Measurements from ENCODE around the gene ENTPD3. TPM values are rescaled to one million over a fixed set of nuclear protein-coding genes. Genes with fewer than 3 reads are reported as not detected.
A peak's percentile ranks its signal among the peaks of the same experiment; 100 is the strongest.

Gene ENTPD3, protein sequence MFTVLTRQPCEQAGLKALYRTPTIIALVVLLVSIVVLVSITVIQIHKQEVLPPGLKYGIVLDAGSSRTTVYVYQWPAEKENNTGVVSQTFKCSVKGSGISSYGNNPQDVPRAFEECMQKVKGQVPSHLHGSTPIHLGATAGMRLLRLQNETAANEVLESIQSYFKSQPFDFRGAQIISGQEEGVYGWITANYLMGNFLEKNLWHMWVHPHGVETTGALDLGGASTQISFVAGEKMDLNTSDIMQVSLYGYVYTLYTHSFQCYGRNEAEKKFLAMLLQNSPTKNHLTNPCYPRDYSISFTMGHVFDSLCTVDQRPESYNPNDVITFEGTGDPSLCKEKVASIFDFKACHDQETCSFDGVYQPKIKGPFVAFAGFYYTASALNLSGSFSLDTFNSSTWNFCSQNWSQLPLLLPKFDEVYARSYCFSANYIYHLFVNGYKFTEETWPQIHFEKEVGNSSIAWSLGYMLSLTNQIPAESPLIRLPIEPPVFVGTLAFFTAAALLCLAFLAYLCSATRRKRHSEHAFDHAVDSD
- total RNA-seq = 1 to 10 TPM in 2 of 8 experiments, under 1 TPM in 6; 0.05 to 3.0 (median 0.36) TPM

DNA sequence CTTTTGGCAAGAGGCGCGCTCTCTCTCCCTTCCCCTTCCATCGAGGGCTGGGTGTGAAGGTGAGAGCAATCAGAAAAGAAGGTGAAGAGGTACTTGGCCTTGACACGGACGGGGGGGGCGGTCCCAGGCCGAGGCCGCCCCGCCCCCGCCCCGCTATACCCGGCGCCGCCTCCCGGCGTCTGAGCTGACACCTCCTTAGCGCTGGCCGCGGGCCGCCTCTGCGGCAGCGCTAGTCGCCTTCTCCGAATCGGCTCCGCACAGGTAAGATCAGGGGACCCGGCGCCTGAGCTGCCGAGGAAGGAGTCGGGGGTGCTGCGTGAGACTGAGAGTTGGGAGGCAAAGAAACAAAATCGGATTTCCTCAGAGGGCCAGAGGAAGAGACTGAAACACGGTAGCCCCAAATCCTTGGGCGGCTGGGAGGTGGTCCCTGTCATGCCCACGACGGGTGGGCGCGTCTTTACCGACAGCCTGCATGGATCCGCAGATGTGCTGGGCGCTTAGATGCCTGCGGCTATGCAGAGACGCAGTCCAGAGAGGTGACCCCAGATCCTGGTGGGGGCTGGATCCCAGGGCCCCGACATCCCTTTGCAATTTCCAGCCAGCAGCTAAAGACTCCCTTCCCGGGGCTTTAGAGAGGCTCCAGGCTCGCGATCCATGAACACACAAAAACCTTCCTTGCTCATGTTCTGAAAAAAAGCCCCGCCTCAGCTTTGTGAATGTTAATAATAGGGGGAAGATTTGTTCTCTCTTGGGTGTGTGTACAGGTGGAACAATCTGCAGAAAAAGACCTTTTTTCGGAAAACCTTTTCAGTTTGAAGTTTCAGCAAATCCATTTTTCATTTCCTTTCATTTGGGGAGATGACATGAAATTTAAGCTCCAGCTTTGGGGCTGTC is at the start of gene ENTPD3:
TSS of gene ENTPD3 (plus strand) at position 184 of the 894 bp plus-strand sequence. CDS start 874 bp downstream, outside the sequence.
- no peaks in the 10 kb centered on the region for H3K4me1 ChIP-seq (replicated peaks in 1 of 2)
- 0 to 37% (median 11%) methylated on average over 1 to 15 of the region's 49 CpGs for WGBS, 10 experiments

DNA sequence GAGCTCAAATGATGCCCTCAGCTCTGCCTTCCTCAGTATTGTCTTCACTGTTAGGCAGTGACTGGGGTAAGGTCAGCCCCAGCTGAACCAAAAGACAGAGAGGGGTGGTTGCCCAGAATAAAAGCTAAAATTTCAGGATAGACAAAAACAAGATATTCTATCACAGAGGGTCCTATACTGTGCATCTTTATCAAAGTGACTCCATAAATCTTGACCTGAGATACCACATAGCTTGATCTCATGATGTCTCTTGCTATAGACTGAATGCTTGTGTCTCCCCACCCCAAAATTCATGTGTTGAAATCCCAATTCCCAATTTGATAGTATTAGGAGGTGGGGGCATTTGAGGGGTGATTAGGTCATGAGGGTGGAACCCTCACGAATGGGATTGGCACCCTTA is 47.1 kb upstream of the ENTPD3 start:
- H3K4me1 ChIP-seq (replicated peaks in 1 of 2) = no peaks in the 10 kb centered on the region
- 60 to 100% (median 67%) methylated on average over 1 of the region's 1 CpG; no CpG with 5 or more reads in 7 of the 10 experiments for WGBS, 10 experiments
- H3K4me3 ChIP-seq = no peak overlapping the region
- no peak for ATAC-seq (replicated peaks in 6 of 8)
- H3K27ac ChIP-seq = no peak overlapping the region
- in situ Hi-C loops (cut with MboI; ENCODE audit: low pct_unique_long_range_greater_than_20kb in 2 of 9, low sequenced_read_pairs in 9 of 9, unreplicated experiment in 9 of 9) = loop anchor here in 5 of 9 experiments (25.0 kb wide), 4 partner anchors 97 to 1547 kb away; no protein-coding TSS in a partner anchor

More for the DNA sequence above, at the start of gene ENTPD3:
- H3K4me3 ChIP-seq = peak within 1 kb of the TSS; percentile 6 to 32 (median 23)
- H3K27ac ChIP-seq = no peak within 1 kb of the TSS
- in situ Hi-C loops (cut with MboI; ENCODE audit: low pct_unique_long_range_greater_than_20kb in 2 of 9, low sequenced_read_pairs in 9 of 9, unreplicated experiment in 9 of 9) = no loop called here
- peak; percentile 53 to 94 (median 80) for ATAC-seq (replicated peaks in 6 of 8)

DNA sequence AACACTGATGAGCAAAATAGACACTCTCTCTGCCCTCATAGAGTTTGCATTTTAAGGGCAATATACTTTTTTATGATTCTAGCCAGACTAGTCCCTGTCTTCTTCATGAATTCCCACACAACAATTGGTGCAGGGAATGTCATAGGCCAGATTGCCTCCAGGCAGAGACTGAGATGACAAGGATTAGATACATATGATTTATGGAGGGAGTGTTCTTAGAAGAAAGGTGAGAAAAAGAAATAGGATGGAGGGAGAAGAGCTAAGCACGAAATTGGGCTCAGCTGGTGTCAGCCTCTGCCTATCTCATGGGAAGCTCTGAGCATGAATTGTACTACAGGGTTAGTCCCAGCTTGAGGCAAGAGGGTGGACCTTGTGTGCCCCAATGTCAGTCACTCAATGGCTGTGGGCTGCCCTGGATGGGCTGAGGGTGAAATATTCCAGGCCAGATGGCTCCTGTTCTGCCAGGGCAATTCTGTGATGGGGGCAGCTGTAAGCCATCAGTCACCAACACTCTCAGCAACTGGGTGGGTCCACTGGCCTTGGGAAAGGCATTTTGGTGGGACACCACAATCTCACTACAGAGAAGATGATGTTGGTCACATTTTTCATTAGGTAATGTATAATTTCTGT is 46.3 kb upstream of the ENTPD3 start:
- Histone ChIP-seq H3K27ac (no peak overlapping the region), H3K4me3 (no peak overlapping the region), H3K4me1 (replicated peaks in 1 of 2) (no peaks in the 10 kb centered on the region)
- in situ Hi-C loops (cut with MboI; ENCODE audit: low pct_unique_long_range_greater_than_20kb in 2 of 9, low sequenced_read_pairs in 9 of 9, unreplicated experiment in 9 of 9) = loop anchor here in 5 of 9 experiments (25.0 kb wide), 4 partner anchors 97 to 1547 kb away; no protein-coding TSS in a partner anchor
- 0 to 83% (median 50%) methylated on average over 1 of the region's 1 CpG; no CpG with 5 or more reads in 7 of the 10 experiments for WGBS, 10 experiments
- ATAC-seq (replicated peaks in 6 of 8) = no peak

DNA sequence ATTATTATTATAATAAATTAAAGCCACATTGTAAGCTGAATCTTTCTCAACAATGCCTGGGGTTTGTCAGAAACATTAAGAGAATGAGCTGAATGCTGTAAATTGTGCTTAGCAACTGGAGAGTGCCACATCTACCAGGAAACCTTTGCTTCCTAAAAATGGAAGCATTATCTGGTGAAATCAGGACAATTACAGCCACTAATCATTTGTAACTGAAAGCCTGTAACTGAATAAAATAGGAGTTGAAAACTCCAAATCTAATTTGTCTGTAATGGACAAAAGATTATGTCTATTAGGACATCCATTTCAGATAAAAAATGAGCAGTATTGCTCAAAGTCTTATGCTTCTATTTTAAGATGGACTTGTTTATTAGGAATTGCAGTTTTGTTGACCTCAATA is 45.3 kb upstream of the ENTPD3 start:
- in situ Hi-C loops (cut with MboI; ENCODE audit: low pct_unique_long_range_greater_than_20kb in 2 of 9, low sequenced_read_pairs in 9 of 9, unreplicated experiment in 9 of 9) = loop anchor here in 5 of 9 experiments (25.0 kb wide), 4 partner anchors 96 to 1546 kb away; no protein-coding TSS in a partner anchor
- no peaks in the 10 kb centered on the region for H3K4me1 ChIP-seq (replicated peaks in 1 of 2)
- ATAC-seq (replicated peaks in 6 of 8) = no peak

DNA sequence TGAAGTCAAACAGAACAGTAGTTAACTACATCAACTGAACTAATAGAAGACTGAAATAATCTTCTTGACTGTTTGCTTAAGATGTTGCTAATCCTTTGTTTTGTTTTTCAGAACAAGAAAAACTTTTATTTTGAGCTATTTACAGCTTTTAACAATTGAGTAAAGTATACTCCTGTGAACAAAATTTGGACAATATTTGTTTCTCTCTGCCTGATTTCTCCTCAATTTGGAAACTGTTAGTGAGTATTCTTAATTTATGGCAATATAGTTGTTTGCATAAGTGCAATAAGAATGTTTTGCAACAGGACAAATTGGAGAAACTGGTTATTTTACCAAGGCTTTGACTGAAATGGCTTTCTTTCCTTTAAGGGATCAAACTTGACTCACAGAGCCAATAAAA is 36.5 kb upstream of the ENTPD3 start:
- Histone ChIP-seq H3K4me3 (no peak overlapping the region), H3K4me1 (replicated peaks in 1 of 2) (no peaks in the 10 kb centered on the region), H3K27ac (no peak overlapping the region)
- no peak for ATAC-seq (replicated peaks in 6 of 8)
- in situ Hi-C loops (cut with MboI; ENCODE audit: low pct_unique_long_range_greater_than_20kb in 2 of 9, low sequenced_read_pairs in 9 of 9, unreplicated experiment in 9 of 9) = no loop called here

More for the DNA sequence above, 45.3 kb upstream of the ENTPD3 start:
- Histone ChIP-seq H3K4me3 (no peak overlapping the region), H3K27ac (no peak overlapping the region)

DNA sequence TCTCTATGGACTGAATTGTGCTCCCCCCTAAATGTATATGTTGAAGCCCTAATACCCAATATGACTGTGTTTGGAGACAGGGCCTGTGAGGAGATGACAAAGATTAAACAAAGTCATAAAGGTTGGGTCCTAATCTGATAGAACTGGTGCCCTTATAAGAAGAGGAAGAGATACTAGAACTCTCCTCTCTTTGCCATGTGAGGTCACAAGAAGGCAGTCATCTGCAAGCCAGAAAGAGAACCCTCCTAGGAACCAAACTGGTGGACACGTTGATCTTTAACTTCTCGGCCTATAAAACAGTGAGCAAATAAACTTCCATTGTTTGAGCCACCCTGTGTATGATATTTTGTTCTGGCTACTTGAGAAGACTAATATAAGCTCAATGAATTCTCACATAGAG is 31.6 kb upstream of the ENTPD3 start:
- ATAC-seq (replicated peaks in 6 of 8) = no peak
- no peak overlapping the region for H3K4me3 ChIP-seq
- in situ Hi-C loops (cut with MboI; ENCODE audit: low pct_unique_long_range_greater_than_20kb in 2 of 9, low sequenced_read_pairs in 9 of 9, unreplicated experiment in 9 of 9) = no loop called here
- no peaks in the 10 kb centered on the region for H3K4me1 ChIP-seq (replicated peaks in 1 of 2)
- no peak overlapping the region for H3K27ac ChIP-seq
- 21 to 83% (median 57%) methylated on average over 2 of the region's 2 CpGs; no CpG with 5 or more reads in 6 of the 10 experiments for WGBS, 10 experiments

DNA sequence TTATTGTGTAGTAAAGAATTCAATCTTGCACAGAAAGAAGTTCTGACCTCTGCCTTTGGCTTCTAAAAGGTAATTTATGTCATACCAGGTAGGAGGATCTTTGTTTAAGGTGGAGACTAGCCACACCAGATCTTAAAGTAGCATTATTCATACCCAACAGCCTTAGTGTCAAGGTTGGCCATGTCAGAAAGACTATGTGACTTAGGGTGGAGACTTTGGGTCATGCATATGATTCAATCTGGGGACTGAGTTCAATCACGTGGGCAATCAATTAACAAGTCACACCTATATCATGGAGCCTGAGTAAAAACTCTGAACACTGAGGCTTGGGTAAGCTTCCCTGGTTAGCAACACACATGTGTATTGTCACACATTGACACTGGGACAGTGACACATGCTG is 28.5 kb upstream of the ENTPD3 start:
- Histone ChIP-seq H3K4me1 (replicated peaks in 1 of 2) (no peaks in the 10 kb centered on the region), H3K27ac (no peak overlapping the region), H3K4me3 (no peak overlapping the region)
- no peak for ATAC-seq (replicated peaks in 6 of 8)
- WGBS, 10 experiments = 0 to 89% (median 33%) methylated on average over 1 of the region's 1 CpG; no CpG with 5 or more reads in 5 of the 10 experiments
- in situ Hi-C loops (cut with MboI; ENCODE audit: low pct_unique_long_range_greater_than_20kb in 2 of 9, low sequenced_read_pairs in 9 of 9, unreplicated experiment in 9 of 9) = no loop called here

DNA sequence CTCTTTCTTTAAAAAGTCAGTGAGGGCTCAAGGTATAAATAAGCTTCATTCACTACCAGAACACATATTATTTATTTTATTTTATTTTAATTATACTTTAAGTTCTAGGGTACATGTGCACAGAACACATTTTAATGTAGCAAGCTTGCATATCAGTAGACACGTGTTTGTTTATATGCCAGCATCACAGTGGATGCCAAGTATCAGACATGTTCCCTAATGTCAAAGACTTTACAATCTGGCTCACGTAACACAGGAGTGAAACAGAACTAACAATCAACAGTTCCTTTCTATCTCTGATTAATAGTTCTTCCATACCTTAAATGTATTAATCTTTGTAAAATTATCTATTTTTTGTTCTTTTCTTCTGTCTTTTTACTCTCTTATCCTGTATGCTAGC is 23.3 kb upstream of the ENTPD3 start:
- in situ Hi-C loops (cut with MboI; ENCODE audit: low pct_unique_long_range_greater_than_20kb in 2 of 9, low sequenced_read_pairs in 9 of 9, unreplicated experiment in 9 of 9) = no loop called here
- no peak overlapping the region for H3K27ac ChIP-seq
- WGBS, 10 experiments = 19 to 93% (median 80%) methylated on average over 1 to 2 of the region's 2 CpGs
- peaks cover 0 to 6% of the 10 kb centered on the region in 2 donors for H3K4me1 ChIP-seq (replicated peaks in 1 of 2)
- ATAC-seq (replicated peaks in 6 of 8) = no peak
- H3K4me3 ChIP-seq = no peak overlapping the region

DNA sequence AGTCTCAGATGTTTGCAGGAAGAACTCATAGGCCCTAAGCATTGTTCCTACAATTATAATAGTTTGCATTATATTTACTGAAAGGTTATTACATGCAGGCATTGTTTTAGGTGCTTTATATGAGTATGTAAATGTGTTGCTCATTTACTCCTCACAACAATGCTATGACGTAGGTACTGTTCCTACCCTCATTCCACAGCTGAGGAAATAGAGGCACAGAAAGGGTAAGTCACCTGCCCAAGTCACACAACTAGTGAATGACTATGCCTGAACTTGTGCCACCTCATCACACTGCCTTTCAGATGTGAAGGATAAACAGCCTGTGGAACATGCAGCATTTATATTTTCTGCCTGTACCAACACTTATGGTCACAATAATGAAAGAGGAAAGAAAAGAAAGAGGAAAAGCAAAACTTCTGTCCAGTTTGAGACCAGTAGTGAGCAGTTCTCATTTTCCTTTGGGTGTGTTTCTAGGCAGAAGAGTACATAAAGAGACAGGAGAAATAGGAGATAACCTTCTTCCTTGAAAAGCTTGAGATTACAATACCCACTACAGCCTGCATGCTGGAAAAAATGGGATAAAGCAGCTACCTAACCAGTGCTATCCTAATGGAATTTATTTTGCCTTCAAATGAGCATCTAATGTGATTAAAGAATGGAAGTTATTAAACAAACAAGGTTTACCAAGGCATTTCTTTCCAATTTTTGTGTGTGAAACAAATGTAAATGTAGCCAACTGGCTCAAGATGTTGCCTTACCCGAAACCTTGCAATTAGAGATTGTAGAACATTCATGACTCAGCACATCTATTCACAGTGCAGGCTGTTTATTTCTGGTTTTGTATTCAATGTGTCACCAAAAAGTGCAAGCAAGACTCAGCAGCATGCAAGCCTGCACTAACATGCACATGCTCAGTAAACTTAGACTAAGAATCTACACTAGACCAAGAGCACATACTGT is 20.5 kb upstream of the ENTPD3 start:
- ATAC-seq (replicated peaks in 6 of 8) = peak in 7 of 8 experiments; percentile 55 to 93 (median 76)
- Histone ChIP-seq H3K4me1 (replicated peaks in 1 of 2) (peaks cover 0 to 6% of the 10 kb centered on the region in 2 donors), H3K4me3 (no peak overlapping the region), H3K27ac (no peak overlapping the region)
- in situ Hi-C loops (cut with MboI; ENCODE audit: low pct_unique_long_range_greater_than_20kb in 2 of 9, low sequenced_read_pairs in 9 of 9, unreplicated experiment in 9 of 9) = no loop called here
- 0 to 100% (median 81%) methylated on average over 1 to 2 of the region's 2 CpGs; no CpG with 5 or more reads in 2 of the 10 experiments for WGBS, 10 experiments

DNA sequence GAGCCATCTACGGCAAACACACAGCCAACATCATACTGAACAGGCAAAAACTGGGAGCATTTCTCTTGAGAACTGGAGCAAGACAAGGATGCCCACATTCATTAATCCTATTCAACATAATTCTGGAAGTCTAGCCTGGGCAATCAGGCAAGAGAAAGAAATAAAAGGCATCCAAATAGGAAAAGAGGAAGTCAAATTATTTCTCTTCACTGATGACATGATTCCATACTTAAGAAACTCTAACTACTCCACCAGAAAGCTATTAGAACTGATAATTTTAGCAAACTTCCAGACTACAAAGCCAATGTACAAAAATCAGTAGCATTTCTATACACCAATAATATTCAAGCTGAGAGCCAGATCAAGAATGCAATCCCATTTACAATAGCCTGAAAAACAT is 17.3 kb upstream of the ENTPD3 start:
- 80 to 100% (median 88%) methylated on average over 1 of the region's 1 CpG; no CpG with 5 or more reads in 5 of the 10 experiments for WGBS, 10 experiments
- Histone ChIP-seq H3K27ac (no peak overlapping the region), H3K4me1 (replicated peaks in 1 of 2) (peaks cover 0 to 6% of the 10 kb centered on the region in 2 donors), H3K4me3 (no peak overlapping the region)
- in situ Hi-C loops (cut with MboI; ENCODE audit: low pct_unique_long_range_greater_than_20kb in 2 of 9, low sequenced_read_pairs in 9 of 9, unreplicated experiment in 9 of 9) = no loop called here
- ATAC-seq (replicated peaks in 6 of 8) = no peak

DNA sequence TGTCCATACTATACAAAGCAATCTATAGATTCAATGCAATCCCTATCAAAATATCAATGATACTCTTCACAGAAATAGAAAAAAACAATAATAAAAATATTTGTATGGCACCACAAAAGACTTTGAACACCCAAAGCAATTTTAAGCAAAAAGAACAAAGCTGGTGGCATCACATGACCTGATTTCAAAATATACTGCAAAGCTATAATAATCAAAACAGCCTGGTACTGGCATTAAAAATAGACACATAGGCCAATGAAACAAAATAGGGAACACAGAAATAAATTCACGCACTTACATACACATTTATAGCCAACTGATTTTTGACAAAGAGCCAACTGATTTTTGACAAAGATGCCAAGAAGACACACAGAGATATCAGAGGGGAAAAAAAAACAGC is 9.2 kb upstream of the ENTPD3 start:
- Histone ChIP-seq H3K27ac (no peak overlapping the region), H3K4me1 (replicated peaks in 1 of 2) (no peaks in the 10 kb centered on the region), H3K4me3 (no peak overlapping the region)
- ATAC-seq (replicated peaks in 6 of 8) = no peak
- in situ Hi-C loops (cut with MboI; ENCODE audit: low pct_unique_long_range_greater_than_20kb in 2 of 9, low sequenced_read_pairs in 9 of 9, unreplicated experiment in 9 of 9) = no loop called here
- 38 to 100% (median 88%) methylated on average over 1 of the region's 1 CpG; no CpG with 5 or more reads in 1 of the 10 experiments for WGBS, 10 experiments

Data from motor neuron (in vitro differentiated cells).